ENCODE data around the gene CAMTA1.
"Not testable (repeated sequence)": the region's sequence is repeated elsewhere in the genome, so short reads cannot be mapped to it uniquely, and the experiment has no call there.

CAMTA1 gene

GRCh38 chr1:7153464-7153863 lies 368.2 kb downstream of the CAMTA1 start:
- in situ Hi-C loops (cut with HindIII; ENCODE audit: low pct_ligation_motif_present, low pct_unique_long_range_greater_than_20kb, low sequenced_read_pairs), result no loop called here
- no peak for DNase-seq

GRCh38 chr1:7159116-7159781 lies 374.0 kb downstream of the CAMTA1 start:
- in situ Hi-C loops (cut with HindIII; ENCODE audit: low pct_ligation_motif_present, low pct_unique_long_range_greater_than_20kb, low sequenced_read_pairs), result no loop called here

GRCh38 chr1:7168554-7168953 lies 383.3 kb downstream of the CAMTA1 start:
- DNase-seq; in situ Hi-C loops (cut with HindIII; ENCODE audit: low pct_ligation_motif_present, low pct_unique_long_range_greater_than_20kb, low sequenced_read_pairs): not testable (repeated sequence)

More at GRCh38 chr1:7159116-7159781, 374.0 kb downstream of the CAMTA1 start:
- no peak for DNase-seq

GRCh38 chr1:7171168-7171567 lies 385.9 kb downstream of the CAMTA1 start:
- in situ Hi-C loops (cut with HindIII; ENCODE audit: low pct_ligation_motif_present, low pct_unique_long_range_greater_than_20kb, low sequenced_read_pairs), result no loop called here
- DNase-seq, result no peak

GRCh38 chr1:7171574-7171973 lies 386.3 kb downstream of the CAMTA1 start:
- DNase-seq, result no peak
- in situ Hi-C loops (cut with HindIII; ENCODE audit: low pct_ligation_motif_present, low pct_unique_long_range_greater_than_20kb, low sequenced_read_pairs), result no loop called here

GRCh38 chr1:7172804-7173203 lies 387.6 kb downstream of the CAMTA1 start:
- in situ Hi-C loops (cut with HindIII; ENCODE audit: low pct_ligation_motif_present, low pct_unique_long_range_greater_than_20kb, low sequenced_read_pairs), result no loop called here
- DNase-seq, result no peak

GRCh38 chr1:7174561-7174960 lies 389.3 kb downstream of the CAMTA1 start:
- DNase-seq, result no peak
- in situ Hi-C loops (cut with HindIII; ENCODE audit: low pct_ligation_motif_present, low pct_unique_long_range_greater_than_20kb, low sequenced_read_pairs), result no loop called here

- in situ Hi-C loops (cut with HindIII; ENCODE audit: low pct_ligation_motif_present, low pct_unique_long_range_greater_than_20kb, low sequenced_read_pairs), result no loop called here
- DNase-seq, result no peak
Observed at GRCh38 chr1:7174980-7175906, 390.0 kb downstream of the CAMTA1 start.

GRCh38 chr1:7177021-7177420 lies 391.8 kb downstream of the CAMTA1 start:
- in situ Hi-C loops (cut with HindIII; ENCODE audit: low pct_ligation_motif_present, low pct_unique_long_range_greater_than_20kb, low sequenced_read_pairs), result no loop called here
- DNase-seq, result no peak

GRCh38 chr1:7177438-7178146 lies 392.3 kb downstream of the CAMTA1 start:
- in situ Hi-C loops (cut with HindIII; ENCODE audit: low pct_ligation_motif_present, low pct_unique_long_range_greater_than_20kb, low sequenced_read_pairs), result no loop called here
- DNase-seq, result no peak

- no peak for DNase-seq
- in situ Hi-C loops (cut with HindIII; ENCODE audit: low pct_ligation_motif_present, low pct_unique_long_range_greater_than_20kb, low sequenced_read_pairs), result no loop called here
Observed at GRCh38 chr1:7178336-7178735, 393.1 kb downstream of the CAMTA1 start.

GRCh38 chr1:7178741-7179140 lies 393.5 kb downstream of the CAMTA1 start:
- DNase-seq, result no peak
- in situ Hi-C loops (cut with HindIII; ENCODE audit: low pct_ligation_motif_present, low pct_unique_long_range_greater_than_20kb, low sequenced_read_pairs), result no loop called here

- no peak for DNase-seq
- in situ Hi-C loops (cut with HindIII; ENCODE audit: low pct_ligation_motif_present, low pct_unique_long_range_greater_than_20kb, low sequenced_read_pairs), result no loop called here
Observed at GRCh38 chr1:7185721-7186120, 400.5 kb downstream of the CAMTA1 start.

GRCh38 chr1:7186382-7187111 lies 401.3 kb downstream of the CAMTA1 start:
- no peak for DNase-seq
- in situ Hi-C loops (cut with HindIII; ENCODE audit: low pct_ligation_motif_present, low pct_unique_long_range_greater_than_20kb, low sequenced_read_pairs), result no loop called here

GRCh38 chr1:7187112-7187493 lies 401.8 kb downstream of the CAMTA1 start:
- no peak for DNase-seq
- in situ Hi-C loops (cut with HindIII; ENCODE audit: low pct_ligation_motif_present, low pct_unique_long_range_greater_than_20kb, low sequenced_read_pairs), result no loop called here

- DNase-seq, result no peak
- in situ Hi-C loops (cut with HindIII; ENCODE audit: low pct_ligation_motif_present, low pct_unique_long_range_greater_than_20kb, low sequenced_read_pairs), result no loop called here
Observed at GRCh38 chr1:7190261-7190660, 405.0 kb downstream of the CAMTA1 start.

GRCh38 chr1:7192453-7192852 lies 407.2 kb downstream of the CAMTA1 start:
- in situ Hi-C loops (cut with HindIII; ENCODE audit: low pct_ligation_motif_present, low pct_unique_long_range_greater_than_20kb, low sequenced_read_pairs), result no loop called here
- DNase-seq, result no peak

- in situ Hi-C loops (cut with HindIII; ENCODE audit: low pct_ligation_motif_present, low pct_unique_long_range_greater_than_20kb, low sequenced_read_pairs), result no loop called here
- no peak for DNase-seq
Observed at GRCh38 chr1:7196036-7196911, 411.0 kb downstream of the CAMTA1 start.
